ENCODE measurements around the gene IRX4. TPM values are rescaled to one million over a fixed set of nuclear protein-coding genes. Genes with fewer than 3 reads are reported as not detected.

IRX4 gene
- total RNA-seq, 2 experiments from 2014 or later, result not detected

DNA sequence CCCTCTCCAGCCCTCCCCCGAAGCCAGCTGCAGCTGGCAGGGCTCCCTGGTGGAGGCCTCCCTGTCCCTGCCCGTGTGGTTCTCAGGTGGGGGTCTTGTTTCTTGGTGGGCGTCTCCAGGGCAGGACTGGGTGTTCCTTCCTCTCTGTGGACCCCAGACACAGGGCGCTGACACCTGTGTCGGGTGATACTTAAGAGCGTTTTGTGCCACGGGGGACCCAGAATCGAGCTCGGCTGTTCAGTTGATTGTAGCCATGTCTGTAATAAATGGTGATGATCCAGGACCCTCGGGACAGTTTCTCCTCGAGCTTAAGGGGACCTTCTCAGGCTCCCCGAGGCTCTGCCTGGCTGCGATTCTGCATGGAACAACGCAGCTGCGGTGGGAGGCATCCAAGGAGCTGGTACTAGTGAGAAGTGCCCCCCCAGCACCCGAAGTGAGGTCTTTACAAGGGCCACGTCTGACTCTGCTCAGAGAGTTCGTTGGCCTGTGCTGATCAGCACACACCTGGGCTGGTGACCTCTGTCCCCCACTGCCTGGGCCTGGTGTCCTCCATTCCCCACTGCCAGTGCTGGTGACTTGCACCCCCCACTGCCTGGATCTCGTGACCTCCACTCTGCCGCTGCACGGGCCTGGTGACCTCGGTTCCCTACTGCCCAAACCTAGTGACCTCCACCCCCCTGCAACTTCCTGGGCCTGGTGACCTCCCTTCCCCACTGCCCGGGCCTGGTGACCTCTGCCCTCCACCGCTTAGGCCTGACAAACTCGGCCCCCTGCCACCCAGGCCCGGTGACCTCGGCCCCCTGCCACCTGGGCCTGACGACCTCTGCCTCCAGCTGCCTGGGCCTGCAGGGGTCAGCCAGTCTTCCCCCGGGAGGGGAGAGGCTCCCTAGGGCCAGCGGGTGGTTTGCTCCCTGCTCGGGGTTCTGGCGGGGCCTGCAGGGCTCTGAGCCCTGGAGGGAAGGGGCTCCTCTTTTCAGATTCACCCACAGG, 45.5 kb downstream of the IRX4 start:
- no peaks in the 10 kb centered on the region for H3K9me3 Mint-ChIP-seq
- no peak overlapping the region for H3K27ac Mint-ChIP-seq
- no peak for DNase-seq
- H3K27me3 Mint-ChIP-seq, result peaks cover 27% of the 10 kb centered on the region
- H3K4me3 Mint-ChIP-seq, result no peak overlapping the region
- H3K36me3 Mint-ChIP-seq, result no peaks in the 10 kb centered on the region
- H3K4me1 Mint-ChIP-seq, result no peaks in the 10 kb centered on the region

GRCh38 chr5:1836176-1836890, 46.4 kb downstream of the IRX4 start:
- no peak for DNase-seq
- H3K9me3 Mint-ChIP-seq, result no peaks in the 10 kb centered on the region
- peaks cover 23% of the 10 kb centered on the region for H3K27me3 Mint-ChIP-seq
- H3K27ac Mint-ChIP-seq, result no peak overlapping the region
- H3K36me3 Mint-ChIP-seq, result no peaks in the 10 kb centered on the region
- no peaks in the 10 kb centered on the region for H3K4me1 Mint-ChIP-seq
- H3K4me3 Mint-ChIP-seq, result no peak overlapping the region

DNA sequence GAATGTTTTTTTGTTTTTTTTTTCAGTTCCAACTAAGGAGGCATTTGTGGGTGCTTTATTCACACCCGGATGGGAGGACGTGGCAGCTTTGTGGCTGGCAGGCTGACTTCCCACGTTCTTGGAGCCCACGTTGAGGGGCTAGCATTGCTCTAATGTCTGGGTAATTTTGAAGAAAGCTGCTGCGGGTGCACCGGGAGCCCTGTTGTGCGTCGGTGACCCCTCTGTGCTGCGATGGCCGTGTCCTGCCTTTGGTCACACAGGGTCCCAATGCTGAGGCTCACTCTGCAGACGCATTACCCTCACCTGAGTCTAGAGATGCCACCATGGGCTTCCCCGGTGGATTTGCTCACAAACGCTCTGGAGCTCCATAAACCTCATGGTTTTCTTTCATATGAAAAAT, 47.3 kb downstream of the IRX4 start:
- no peak overlapping the region for H3K4me3 Mint-ChIP-seq
- DNase-seq, result no peak
- peaks cover 20% of the 10 kb centered on the region for H3K27me3 Mint-ChIP-seq
- H3K27ac Mint-ChIP-seq, result no peak overlapping the region
- H3K36me3 Mint-ChIP-seq, result no peaks in the 10 kb centered on the region
- H3K9me3 Mint-ChIP-seq, result no peaks in the 10 kb centered on the region
- no peaks in the 10 kb centered on the region for H3K4me1 Mint-ChIP-seq

DNA sequence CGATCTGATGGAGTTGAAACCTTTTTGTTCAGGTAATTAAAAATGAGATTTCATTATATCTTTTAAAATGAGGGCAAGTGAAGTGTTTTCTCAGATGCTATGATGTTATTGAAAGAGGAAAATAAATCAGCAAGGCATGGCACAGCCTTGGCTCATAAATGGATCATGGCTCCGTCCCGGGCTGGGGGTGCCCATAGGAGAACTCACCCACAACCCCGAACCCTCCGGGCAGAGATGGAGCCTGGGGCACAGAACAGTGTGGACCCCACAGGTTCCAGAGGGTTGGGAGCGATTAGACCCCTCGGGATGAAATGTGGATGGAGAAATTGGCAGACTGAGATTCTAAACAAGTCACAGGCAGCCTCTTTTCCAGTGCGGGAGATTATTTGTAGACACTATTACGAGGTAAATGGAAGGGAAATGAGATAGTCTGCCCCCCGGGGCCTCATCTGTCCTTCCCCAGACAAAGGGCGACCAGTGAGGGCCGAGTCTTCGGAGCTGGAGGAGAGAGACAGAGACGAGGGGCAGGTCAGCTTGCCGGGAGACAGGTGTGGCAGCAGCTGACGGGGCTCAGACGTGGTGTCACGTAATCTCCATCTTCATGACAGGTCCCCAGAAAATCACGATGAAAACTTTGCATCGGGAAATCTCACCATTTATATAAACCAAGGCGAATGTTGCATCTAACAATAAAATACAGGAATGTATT, 47.9 kb downstream of the IRX4 start:
- H3K9me3 Mint-ChIP-seq, result no peaks in the 10 kb centered on the region
- H3K36me3 Mint-ChIP-seq, result no peaks in the 10 kb centered on the region
- no peak overlapping the region for H3K27ac Mint-ChIP-seq
- no peak overlapping the region for H3K4me3 Mint-ChIP-seq
- peaks cover 16% of the 10 kb centered on the region for H3K27me3 Mint-ChIP-seq
- no peaks in the 10 kb centered on the region for H3K4me1 Mint-ChIP-seq
- DNase-seq, result no peak

- H3K36me3 Mint-ChIP-seq, result no peaks in the 10 kb centered on the region
- no peak overlapping the region for H3K27ac Mint-ChIP-seq
Observed at GRCh38 chr5:1834022-1834551, 48.6 kb downstream of the IRX4 start.

GRCh38 chr5:1833264-1834021, 49.3 kb downstream of the IRX4 start:
- Mint-ChIP-seq H3K27ac (no peak overlapping the region), H3K36me3 (no peaks in the 10 kb centered on the region), H3K4me1 (no peaks in the 10 kb centered on the region), H3K9me3 (no peaks in the 10 kb centered on the region), H3K27me3 (peaks cover 6% of the 10 kb centered on the region), H3K4me3 (no peak overlapping the region)
- no peak for DNase-seq

More at GRCh38 chr5:1834022-1834551, 48.6 kb downstream of the IRX4 start:
- Mint-ChIP-seq H3K4me3 (no peak overlapping the region), H3K9me3 (no peaks in the 10 kb centered on the region), H3K27me3 (peaks cover 9% of the 10 kb centered on the region), H3K4me1 (no peaks in the 10 kb centered on the region)
- DNase-seq, result no peak

- H3K27me3 Mint-ChIP-seq, result peaks cover 6% of the 10 kb centered on the region
- DNase-seq, result no peak
- H3K27ac Mint-ChIP-seq, result no peak overlapping the region
- no peaks in the 10 kb centered on the region for H3K36me3 Mint-ChIP-seq
- no peak overlapping the region for H3K4me3 Mint-ChIP-seq
- H3K4me1 Mint-ChIP-seq, result no peaks in the 10 kb centered on the region
- no peaks in the 10 kb centered on the region for H3K9me3 Mint-ChIP-seq
Observed at GRCh38 chr5:1832511-1833250, 50.0 kb downstream of the IRX4 start.

DNA sequence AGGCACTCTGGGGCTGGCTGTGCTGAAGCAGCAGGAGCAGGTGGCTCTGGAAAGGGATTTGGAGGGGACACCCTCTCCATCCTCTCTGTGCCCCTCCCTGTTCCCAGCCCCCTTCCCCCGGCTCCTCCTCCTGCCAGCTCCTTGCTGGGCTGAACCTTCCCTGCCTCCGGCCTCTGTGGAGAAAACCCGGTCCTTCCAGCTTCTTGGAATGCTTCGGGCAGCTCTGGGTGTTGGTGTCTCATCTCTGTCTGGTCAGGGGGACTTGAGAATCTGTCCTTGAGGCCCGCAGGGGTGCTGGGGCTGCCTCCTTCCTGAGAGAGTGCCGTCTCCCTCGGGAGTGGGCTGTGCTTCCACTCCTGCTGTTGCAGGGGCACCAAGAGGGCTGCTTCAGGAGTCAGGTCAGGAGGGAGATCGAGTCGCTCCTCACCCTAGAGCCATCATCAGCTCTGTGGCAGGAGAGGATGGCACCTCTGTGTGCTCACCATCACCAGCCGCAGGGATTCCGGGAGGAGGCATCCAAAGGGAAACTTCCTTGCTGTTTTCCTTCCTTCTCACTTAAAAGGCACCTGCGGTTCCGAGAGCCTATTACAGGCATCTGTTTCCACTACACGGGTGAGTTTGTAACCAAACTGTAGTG, 50.9 kb downstream of the IRX4 start:
- DNase-seq, result no peak
- no peak overlapping the region for H3K4me3 Mint-ChIP-seq
- no peaks in the 10 kb centered on the region for H3K9me3 Mint-ChIP-seq
- H3K36me3 Mint-ChIP-seq, result no peaks in the 10 kb centered on the region
- no peak overlapping the region for H3K27ac Mint-ChIP-seq
- H3K4me1 Mint-ChIP-seq, result no peaks in the 10 kb centered on the region
- peaks cover 6% of the 10 kb centered on the region for H3K27me3 Mint-ChIP-seq

DNA sequence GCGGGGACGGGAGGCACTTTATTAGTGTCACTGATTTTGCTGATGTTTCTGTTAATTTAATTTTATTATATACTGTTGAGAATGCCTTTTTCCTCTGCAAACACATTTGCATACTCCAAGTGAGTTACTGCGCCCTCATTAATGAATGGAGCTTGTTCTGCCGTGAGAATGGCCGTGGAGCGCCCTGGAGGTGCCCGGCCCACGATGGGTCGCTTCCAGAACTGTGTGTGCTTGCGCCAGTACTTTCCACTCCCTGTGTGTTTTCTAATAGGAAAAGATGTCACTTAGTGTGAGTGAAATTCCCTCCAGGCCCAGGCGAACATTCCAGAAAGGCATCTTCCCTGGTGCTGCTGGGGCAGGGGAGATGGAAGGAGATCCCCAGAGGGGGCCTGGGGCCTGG, 51.5 kb downstream of the IRX4 start:
- DNase-seq, result no peak
- Mint-ChIP-seq H3K36me3 (no peaks in the 10 kb centered on the region), H3K27me3 (peaks cover 6% of the 10 kb centered on the region), H3K27ac (no peak overlapping the region), H3K9me3 (no peaks in the 10 kb centered on the region), H3K4me1 (no peaks in the 10 kb centered on the region), H3K4me3 (no peak overlapping the region)

DNA sequence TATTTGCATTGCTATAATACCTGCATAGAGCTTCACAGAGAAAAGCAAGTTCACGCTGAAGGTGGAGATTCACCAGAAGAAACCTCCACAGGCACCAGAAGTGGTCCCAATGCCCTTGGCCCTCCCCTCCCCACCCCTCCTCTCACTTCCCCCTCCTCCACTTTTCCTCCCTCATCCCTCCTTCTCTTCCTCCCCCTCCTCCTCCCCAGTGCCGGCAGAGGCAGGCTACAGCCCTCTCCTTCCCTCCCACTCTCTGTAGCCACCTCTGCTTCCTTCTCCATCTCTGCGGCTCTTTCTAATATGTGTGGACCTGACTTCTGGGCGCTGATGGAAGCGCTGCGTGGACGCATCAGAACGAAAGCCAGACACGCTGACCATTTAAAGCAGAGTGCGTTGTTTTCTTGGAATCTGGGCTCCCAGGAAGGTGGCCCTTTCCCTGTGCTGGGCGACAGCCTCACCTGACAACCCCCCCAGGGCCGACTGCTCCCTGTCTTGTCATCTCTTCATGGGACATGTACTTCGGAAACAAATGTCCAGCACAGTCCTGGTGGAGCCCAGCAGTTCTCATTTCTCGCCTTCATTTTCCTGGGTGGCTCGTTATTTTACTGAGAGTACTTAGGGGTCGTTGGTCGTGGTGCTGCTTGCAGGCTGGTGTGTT, 52.0 kb downstream of the IRX4 start:
- Mint-ChIP-seq H3K9me3 (no peaks in the 10 kb centered on the region), H3K27me3 (peaks cover 6% of the 10 kb centered on the region), H3K27ac (no peak overlapping the region), H3K36me3 (no peaks in the 10 kb centered on the region), H3K4me3 (no peak overlapping the region), H3K4me1 (no peaks in the 10 kb centered on the region)
- DNase-seq, result no peak

DNA sequence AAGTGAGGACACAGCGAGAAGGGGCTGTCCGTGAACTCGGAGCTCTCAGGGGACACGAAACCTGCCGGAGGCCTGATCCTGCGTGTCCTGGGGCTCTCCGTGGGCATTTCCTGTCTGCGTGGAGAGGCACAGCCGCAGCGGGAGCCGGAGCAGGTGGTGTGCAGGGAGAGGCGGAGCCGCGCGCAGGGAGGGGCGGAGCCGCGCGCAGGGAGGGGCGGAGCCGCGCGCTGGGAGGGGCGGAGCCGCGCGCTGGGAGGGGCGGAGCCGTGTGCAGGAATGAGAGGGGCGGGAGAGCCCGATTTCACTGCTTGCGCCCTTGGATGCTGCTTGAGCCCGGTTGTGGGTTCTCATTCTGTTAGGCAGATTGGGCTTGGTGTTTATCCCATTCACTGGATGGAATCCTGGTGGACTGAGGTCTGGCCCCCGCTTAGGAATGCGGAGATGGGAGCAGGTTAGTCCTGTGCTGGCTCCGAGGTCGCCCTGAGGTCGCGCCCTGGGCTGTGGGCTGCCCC, 54.8 kb downstream of the IRX4 start:
- no peaks in the 10 kb centered on the region for H3K4me1 Mint-ChIP-seq
- peak; percentile 11 for DNase-seq
- no peaks in the 10 kb centered on the region for H3K27me3 Mint-ChIP-seq
- no peak overlapping the region for H3K27ac Mint-ChIP-seq
- no peaks in the 10 kb centered on the region for H3K9me3 Mint-ChIP-seq
- no peaks in the 10 kb centered on the region for H3K36me3 Mint-ChIP-seq
- no peak overlapping the region for H3K4me3 Mint-ChIP-seq

Measured in activated naive CD8-positive, alpha-beta T cell treated with anti-CD3 and anti-CD28 coated beads for 36 hours (primary cell).